NCI-H774 (cell line): ENCODE results near the gene CEPT1.

Source experiments
- DNase-seq: peaks from one replicate; lab custom pipeline; 2025; lab: John Stamatoyannopoulos, UW

Gene CEPT1

GRCh38 chr1:111192658-111193519 lies 52.9 kb downstream of the CEPT1 start:
- no peak for DNase-seq

GRCh38 chr1:111193712-111194480 lies 53.9 kb downstream of the CEPT1 start:
- no peak for DNase-seq

- DNase-seq: no peak
These were observed 55.1 kb downstream of the CEPT1 start for GRCh38 chr1:111195002-111195684.

- DNase-seq: no peak
These were observed 56.2 kb downstream of the CEPT1 start for GRCh38 chr1:111196213-111196612.

GRCh38 chr1:111197598-111198284 lies 57.7 kb downstream of the CEPT1 start:
- DNase-seq: no peak

- DNase-seq: no peak
These were observed 58.8 kb downstream of the CEPT1 start for GRCh38 chr1:111198836-111199235.

- no peak for DNase-seq
These were observed 59.3 kb downstream of the CEPT1 start for GRCh38 chr1:111199329-111199728.

GRCh38 chr1:111199881-111200801 lies 60.1 kb downstream of the CEPT1 start, which contains the start of gene DENND2D:
TSS of gene DENND2D (minus strand) at chr1:111200646. CDS start at chr1:111200459, 187 bp downstream.
- no peak for DNase-seq

- no peak for DNase-seq
These were observed 60.8 kb downstream of the CEPT1 start for GRCh38 chr1:111200802-111201161.

GRCh38 chr1:111201275-111202090 lies 61.5 kb downstream of the CEPT1 start:
- DNase-seq: no peak

GRCh38 chr1:111202366-111202706 lies 62.3 kb downstream of the CEPT1 start:
- DNase-seq: no peak

- no peak for DNase-seq
These were observed 62.9 kb downstream of the CEPT1 start for GRCh38 chr1:111202707-111203623.

GRCh38 chr1:111203681-111204200 lies 63.7 kb downstream of the CEPT1 start:
- DNase-seq: peak; percentile 71

GRCh38 chr1:111204201-111204982 lies 64.4 kb downstream of the CEPT1 start:
- peak; percentile 51 for DNase-seq

GRCh38 chr1:111204983-111205713 lies 65.1 kb downstream of the CEPT1 start:
- DNase-seq: no peak

- no peak for DNase-seq
These were observed 65.7 kb downstream of the CEPT1 start for GRCh38 chr1:111205714-111206050.

- no peak for DNase-seq
These were observed 68.9 kb downstream of the CEPT1 start for GRCh38 chr1:111208921-111209320.
